ENCODE results near the gene ACCS.

ACCS gene

GRCh38 chr11:44110231-44110679 is 44.2 kb downstream of the ACCS start:
- TF ChIP-seq CTCF (tag by site-specific recombination; IDR thresholded peaks at IDR 0.05) (0 out of 2 replicates have a peak, but pooled peaks have one; percentile 27), ZNF654 (tag by site-specific recombination; IDR thresholded peaks at IDR 0.05; ENCODE audit: low read depth) (peak; percentile 60), ZNF677 (tag by site-specific recombination; IDR thresholded peaks at IDR 0.05) (no peak), ZBTB8A (tag by site-specific recombination; IDR thresholded peaks at IDR 0.05) (0 out of 2 replicates have a peak, but pooled peaks have one; percentile 31), ZNF600 (tag by site-specific recombination; IDR thresholded peaks at IDR 0.05) (peak; percentile 62), ZBTB11 (tag by site-specific recombination; conservative IDR thresholded peaks at IDR 0.05; ENCODE audit: low read depth) (no peak)
- no peaks in the 10 kb centered on the region for H3K4me1 ChIP-seq (ENCODE audit: control insufficient read depth, insufficient read depth, low read length)
- H3K9me3 ChIP-seq (ENCODE audit: control insufficient read depth, insufficient read depth, low read depth, low read length) = no peaks in the 10 kb centered on the region
- no peak overlapping the region for H3K27ac ChIP-seq (ENCODE audit: extremely low read depth, low read depth, low read length)
- ChIA-PET POLR2A (interaction anchor here (0.6 kb wide), 1 partner anchor 15 kb away, joined by 3 read pairs; the partner anchor contains the start of gene EXT2), CTCF (interaction anchor here (0.5 to 2.9 kb wide), 31 partner anchors 8 to 555 kb away, joined by 3 to 14 read pairs (median 4); no protein-coding TSS in a partner anchor)
- no peak overlapping the region for H3K4me3 ChIP-seq (ENCODE audit: low read depth, low read length)
- peaks cover 0 to 71% of the 10 kb centered on the region in 2 experiments; a peak in 2 of 3 replicates for H3K36me3 ChIP-seq (ENCODE audit: control insufficient read depth in 2 of 2, insufficient read depth in 1 of 2, low read length in 2 of 2)

- no peaks in the 10 kb centered on the region for H3K9me3 ChIP-seq (ENCODE audit: control insufficient read depth, insufficient read depth, low read depth, low read length)
- peaks cover 0 to 83% of the 10 kb centered on the region in 2 experiments; a peak in 2 of 3 replicates for H3K36me3 ChIP-seq (ENCODE audit: control insufficient read depth in 2 of 2, insufficient read depth in 1 of 2, low read length in 2 of 2)
- no peaks in the 10 kb centered on the region for H3K4me1 ChIP-seq (ENCODE audit: control insufficient read depth, insufficient read depth, low read length)
- POLR2A ChIA-PET = no interaction called here
- H3K27ac ChIP-seq (ENCODE audit: extremely low read depth, low read depth, low read length) = no peak overlapping the region
- TF ChIP-seq ZNF514 (tag by site-specific recombination; IDR thresholded peaks at IDR 0.05) (no peak), ZNF660 (tag by site-specific recombination; IDR thresholded peaks at IDR 0.05) (0 out of 2 replicates have a peak, but pooled peaks have one; percentile 30), ZFP69B (tag by site-specific recombination; IDR thresholded peaks at IDR 0.05) (no peak), ZNF184 (tag by site-specific recombination; IDR thresholded peaks at IDR 0.05) (0 out of 2 replicates have a peak, but pooled peaks have one; percentile 8), SP7 (tag by site-specific recombination; IDR thresholded peaks at IDR 0.05) (0 out of 2 replicates have a peak, but pooled peaks have one; percentile 30), ZBTB20 (tag by site-specific recombination; IDR thresholded peaks at IDR 0.05) (peak; percentile 62), FEZF1 (tag by site-specific recombination; IDR thresholded peaks at IDR 0.05) (peak; percentile 59), REST (tag by site-specific recombination; IDR thresholded peaks at IDR 0.05) (peak; percentile 58), ZNF398 (tag by site-specific recombination; IDR thresholded peaks at IDR 0.05) (no peak), ZNF341 (tag by site-specific recombination; IDR thresholded peaks at IDR 0.05; ENCODE audit: low read depth) (no peak), ZBTB44 (tag by site-specific recombination; IDR thresholded peaks at IDR 0.05) (peak; percentile 65)
- CTCF ChIA-PET = interaction anchor here (0.6 to 2.3 kb wide), 3 partner anchors 18 to 427 kb away, joined by 4 to 6 read pairs (median 4); no protein-coding TSS in a partner anchor
- H3K4me3 ChIP-seq (ENCODE audit: low read depth, low read length) = no peak overlapping the region
Observed at GRCh38 chr11:44112091-44112821, 46.2 kb downstream of the ACCS start.

All from HEK293 (cell line).